ENCODE results near the gene ATAD1.
"Not testable (repeated sequence)": the region's sequence is repeated elsewhere in the genome, so short reads cannot be mapped to it uniquely, and the experiment has no call there.

ATAD1 gene

DNA sequence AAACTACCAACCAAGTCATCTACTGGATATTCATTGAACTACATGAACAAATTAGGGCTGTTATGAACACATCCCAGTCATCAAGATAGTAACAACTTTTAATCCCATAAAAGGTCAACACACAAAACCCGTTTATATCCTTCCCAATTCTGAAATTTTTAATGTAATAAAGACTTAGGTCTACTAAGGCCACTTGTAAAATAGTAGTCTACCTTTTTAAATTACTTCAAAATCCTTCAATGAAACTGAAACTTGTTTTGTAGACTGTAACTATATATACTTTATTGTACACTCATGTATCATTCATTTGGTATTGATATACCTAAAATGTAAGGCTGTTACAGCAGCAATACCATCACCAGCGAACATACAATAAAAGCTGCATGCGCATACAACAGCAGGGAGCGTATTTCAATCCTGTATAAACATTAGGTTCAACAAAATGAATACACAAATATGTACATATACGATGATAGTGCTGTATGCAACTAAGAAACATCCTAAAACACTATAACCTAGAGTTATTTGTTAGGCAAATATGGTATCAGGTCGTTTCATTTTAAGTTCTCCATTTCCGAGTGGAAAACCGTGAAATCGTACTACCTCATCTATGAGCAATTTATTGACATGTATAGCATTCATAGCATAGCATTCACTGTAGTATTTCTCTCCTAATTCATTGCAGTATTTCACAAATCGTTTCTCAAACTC, 973 bp downstream of the ATAD1 start:
- in situ Hi-C loops (cut with HindIII; ENCODE audit: low pct_ligation_motif_present, low sequenced_read_pairs), result no loop called here
- Histone ChIP-seq H3K36me3 (replicated peaks) (no peaks in the 10 kb centered on the region), H3K27ac (peak overlapping the region; percentile 83), H3K27me3 (replicated peaks) (no peaks in the 10 kb centered on the region), H3K4me3 (ENCODE audit: low read depth, low read length) (peak overlapping the region; percentile 87)
- DNase-seq, result no peak
- no peak for TF ChIP-seq CTCF (IDR thresholded peaks at IDR 0.05; ENCODE audit: low read depth, low read length, missing control alignments)

DNA sequence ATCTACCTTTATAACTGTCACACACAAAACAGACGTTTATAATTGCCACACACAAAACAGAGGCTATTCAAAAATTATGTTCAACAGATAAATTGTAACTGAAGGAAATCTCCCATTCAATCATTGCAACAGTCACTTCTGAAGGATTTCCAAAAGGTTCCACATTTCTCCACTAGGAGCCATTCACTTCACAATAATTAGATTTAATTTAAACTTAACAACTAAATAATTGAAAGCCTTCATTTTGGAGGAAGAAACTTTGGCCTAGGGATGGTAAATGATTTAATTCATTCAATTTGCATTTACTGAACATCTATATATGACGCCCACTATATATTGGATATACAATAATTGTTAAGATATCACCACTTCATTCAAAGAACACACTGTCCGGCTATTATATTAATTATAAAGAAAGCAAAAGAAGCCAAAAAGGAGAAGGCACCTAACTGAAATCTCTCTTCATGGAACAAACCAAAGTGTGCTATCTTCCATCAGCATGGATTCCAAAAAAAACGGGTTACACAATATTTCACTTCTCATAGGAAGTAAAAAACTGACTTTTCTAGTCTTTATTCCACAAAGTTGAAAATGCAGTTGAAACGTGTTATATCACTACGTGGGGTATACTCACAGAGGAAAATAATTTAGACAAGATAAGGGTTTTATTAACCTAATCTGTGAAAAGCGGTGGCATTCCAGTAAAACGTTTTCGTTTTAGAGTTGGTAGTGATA, 1.7 kb downstream of the ATAD1 start:
- peak; percentile 10 for TF ChIP-seq CTCF (IDR thresholded peaks at IDR 0.05; ENCODE audit: low read depth, low read length, missing control alignments)
- no peak for DNase-seq
- H3K4me3 ChIP-seq (ENCODE audit: low read depth, low read length), result no peak overlapping the region
- H3K27me3 ChIP-seq (replicated peaks), result no peaks in the 10 kb centered on the region
- H3K36me3 ChIP-seq (replicated peaks), result no peaks in the 10 kb centered on the region
- no peak overlapping the region for H3K27ac ChIP-seq
- in situ Hi-C loops (cut with HindIII; ENCODE audit: low pct_ligation_motif_present, low sequenced_read_pairs), result no loop called here

DNA sequence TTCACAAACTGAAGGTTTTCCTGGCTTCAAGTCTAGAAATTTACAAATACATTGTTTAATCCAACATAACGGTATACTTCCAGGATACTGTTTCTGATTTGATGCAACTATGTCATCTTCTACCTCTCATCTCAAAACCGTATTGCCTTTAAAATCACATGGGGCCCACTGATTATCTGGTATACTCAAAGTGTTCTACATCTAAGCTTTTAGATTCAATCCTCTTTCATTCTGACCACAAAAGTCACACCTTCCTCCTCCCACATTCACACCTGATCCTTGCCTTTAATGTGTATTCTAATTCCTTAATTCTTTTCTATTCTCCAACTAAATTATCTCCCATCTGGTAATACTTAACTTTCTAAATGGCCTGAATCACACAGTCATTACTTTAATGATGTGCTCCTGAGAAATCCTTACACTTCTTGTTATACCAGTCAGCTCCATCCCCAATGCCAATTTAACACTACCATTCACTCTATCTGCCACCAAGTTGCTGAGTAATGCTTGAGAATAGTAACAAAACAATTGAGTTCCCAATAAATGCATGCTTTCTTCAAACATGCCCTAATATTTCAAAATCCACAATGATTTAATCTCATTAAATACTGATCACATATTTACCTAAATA, 13.0 kb downstream of the ATAD1 start:
- H3K27ac ChIP-seq, result no peak overlapping the region
- peaks cover 13% of the 10 kb centered on the region for H3K36me3 ChIP-seq (replicated peaks)
- H3K4me3 ChIP-seq (ENCODE audit: low read depth, low read length), result no peak overlapping the region
- H3K27me3 ChIP-seq (replicated peaks), result no peaks in the 10 kb centered on the region
- no peak for TF ChIP-seq CTCF (IDR thresholded peaks at IDR 0.05; ENCODE audit: low read depth, low read length, missing control alignments)
- DNase-seq, result no peak
- in situ Hi-C loops (cut with HindIII; ENCODE audit: low pct_ligation_motif_present, low sequenced_read_pairs), result no loop called here

GRCh38 chr10:87803831-87804230, 14.2 kb downstream of the ATAD1 start:
- no peak for TF ChIP-seq CTCF (IDR thresholded peaks at IDR 0.05; ENCODE audit: low read depth, low read length, missing control alignments)
- in situ Hi-C loops (cut with HindIII; ENCODE audit: low pct_ligation_motif_present, low sequenced_read_pairs), result no loop called here
- Histone ChIP-seq H3K36me3 (replicated peaks) (peaks cover 11% of the 10 kb centered on the region), H3K27me3 (replicated peaks) (no peaks in the 10 kb centered on the region), H3K27ac (no peak overlapping the region), H3K4me3 (ENCODE audit: low read depth, low read length) (no peak overlapping the region)
- DNase-seq, result no peak

- Histone ChIP-seq H3K27ac (no peak overlapping the region), H3K4me3 (ENCODE audit: low read depth, low read length) (no peak overlapping the region), H3K36me3 (replicated peaks) (peaks cover 11% of the 10 kb centered on the region), H3K27me3 (replicated peaks) (no peaks in the 10 kb centered on the region)
- in situ Hi-C loops (cut with HindIII; ENCODE audit: low pct_ligation_motif_present, low sequenced_read_pairs), result no loop called here
- DNase-seq, result no peak
- no peak for TF ChIP-seq CTCF (IDR thresholded peaks at IDR 0.05; ENCODE audit: low read depth, low read length, missing control alignments)
These were observed 14.7 kb downstream of the ATAD1 start for GRCh38 chr10:87803328-87803727.

DNA sequence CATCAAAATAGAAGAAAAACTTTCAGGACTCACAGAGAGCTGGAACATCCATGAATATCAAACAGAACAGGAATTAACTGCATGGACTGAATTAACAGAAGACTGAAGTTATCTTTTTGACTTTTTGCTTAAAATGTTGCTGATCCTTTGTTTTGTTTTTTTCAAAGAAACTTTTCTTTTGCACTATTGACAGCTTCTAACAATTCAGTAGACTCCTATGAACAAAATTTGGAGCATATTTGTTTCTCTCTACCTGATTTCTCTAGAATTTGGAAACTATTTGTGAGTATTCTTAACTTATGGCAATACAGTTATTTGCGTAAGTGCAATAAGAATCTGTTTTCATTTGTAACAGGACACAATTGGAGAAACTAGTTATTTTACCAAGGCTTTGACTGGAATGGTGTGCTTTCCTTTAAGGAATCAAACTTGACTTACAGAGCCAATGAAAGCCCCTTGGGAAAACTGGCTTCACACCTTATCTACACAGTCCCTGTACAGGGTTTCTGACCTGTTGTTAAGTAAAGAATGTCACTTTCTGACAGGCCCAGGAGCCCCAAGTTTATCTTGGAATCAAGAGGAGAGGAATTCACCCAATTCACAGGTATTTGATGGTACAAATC, 16.1 kb downstream of the ATAD1 start:
- in situ Hi-C loops (cut with HindIII; ENCODE audit: low pct_ligation_motif_present, low sequenced_read_pairs); H3K27ac ChIP-seq; DNase-seq; H3K27me3 ChIP-seq (replicated peaks); H3K4me3 ChIP-seq (ENCODE audit: low read depth, low read length): not testable (repeated sequence)
- H3K36me3 ChIP-seq (replicated peaks), result peaks cover 13% of the 10 kb centered on the region

Measured in brain microvascular endothelial cell (primary cell).